ENCODE measurements around the gene TREX2. TPM values are rescaled to one million over a fixed set of nuclear protein-coding genes. Genes with fewer than 3 reads are reported as not detected.

TREX2 gene
- total RNA-seq, 1 donor from 2014 or later, result 1.4 TPM

GRCh38 chrX:153476666-153477363 lies 31.0 kb upstream of the TREX2 start:
- DNase-seq (ENCODE audit: extremely low read depth, low read depth, low spot score), result no peak

GRCh38 chrX:153475751-153476281 lies 30.0 kb upstream of the TREX2 start:
- DNase-seq (ENCODE audit: extremely low read depth, low read depth, low spot score), result no peak

DNA sequence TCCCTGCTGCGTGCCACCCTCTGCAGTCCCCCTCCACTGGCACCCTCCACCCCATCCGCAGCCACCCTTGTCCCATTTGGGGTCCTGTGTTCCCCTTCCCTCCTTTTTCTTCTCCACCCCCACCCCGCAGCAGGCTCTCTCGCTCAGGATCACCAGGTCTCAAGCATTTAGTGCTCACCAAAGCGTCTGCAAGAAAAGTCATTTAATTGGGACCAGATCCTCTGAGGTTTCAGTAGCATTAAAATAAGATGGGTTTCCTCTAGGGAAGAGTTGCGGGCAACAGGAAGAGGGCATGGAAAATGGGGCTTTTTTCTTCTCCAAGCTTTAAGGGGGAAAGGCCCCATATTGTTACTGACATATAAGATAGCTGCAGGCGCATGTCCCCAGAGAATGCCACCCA lies 29.4 kb upstream of the TREX2 start:
- no peak for DNase-seq (ENCODE audit: extremely low read depth, low read depth, low spot score)

DNA sequence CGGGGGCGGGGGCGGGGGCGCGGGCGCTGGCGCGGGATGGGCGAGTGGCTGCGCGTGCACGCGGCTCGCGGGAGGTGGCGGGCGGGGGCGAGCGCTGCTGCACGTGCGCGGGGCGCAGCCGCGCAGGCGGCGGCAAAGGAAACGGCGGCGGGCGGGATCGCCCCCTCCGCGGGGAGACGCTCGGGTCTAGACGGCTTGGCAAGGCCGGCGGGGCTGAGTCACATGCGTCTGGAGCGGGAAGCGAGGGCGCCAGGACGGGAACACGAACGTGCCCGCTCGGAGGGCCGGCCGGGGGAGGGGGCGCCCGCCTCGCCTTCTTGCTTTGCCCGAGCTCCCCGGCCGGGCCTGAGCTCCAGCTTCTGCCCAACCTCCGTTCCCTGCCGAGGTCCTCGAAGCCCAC lies 28.9 kb upstream of the TREX2 start:
- no peak for DNase-seq (ENCODE audit: extremely low read depth, low read depth, low spot score)

GRCh38 chrX:153474266-153474665 lies 28.4 kb upstream of the TREX2 start:
- DNase-seq (ENCODE audit: extremely low read depth, low read depth, low spot score), result no peak

GRCh38 chrX:153473126-153473525 lies 27.3 kb upstream of the TREX2 start:
- DNase-seq (ENCODE audit: extremely low read depth, low read depth, low spot score), result no peak

GRCh38 chrX:153471663-153472280 lies 25.9 kb upstream of the TREX2 start:
- DNase-seq (ENCODE audit: extremely low read depth, low read depth, low spot score), result no peak

DNA sequence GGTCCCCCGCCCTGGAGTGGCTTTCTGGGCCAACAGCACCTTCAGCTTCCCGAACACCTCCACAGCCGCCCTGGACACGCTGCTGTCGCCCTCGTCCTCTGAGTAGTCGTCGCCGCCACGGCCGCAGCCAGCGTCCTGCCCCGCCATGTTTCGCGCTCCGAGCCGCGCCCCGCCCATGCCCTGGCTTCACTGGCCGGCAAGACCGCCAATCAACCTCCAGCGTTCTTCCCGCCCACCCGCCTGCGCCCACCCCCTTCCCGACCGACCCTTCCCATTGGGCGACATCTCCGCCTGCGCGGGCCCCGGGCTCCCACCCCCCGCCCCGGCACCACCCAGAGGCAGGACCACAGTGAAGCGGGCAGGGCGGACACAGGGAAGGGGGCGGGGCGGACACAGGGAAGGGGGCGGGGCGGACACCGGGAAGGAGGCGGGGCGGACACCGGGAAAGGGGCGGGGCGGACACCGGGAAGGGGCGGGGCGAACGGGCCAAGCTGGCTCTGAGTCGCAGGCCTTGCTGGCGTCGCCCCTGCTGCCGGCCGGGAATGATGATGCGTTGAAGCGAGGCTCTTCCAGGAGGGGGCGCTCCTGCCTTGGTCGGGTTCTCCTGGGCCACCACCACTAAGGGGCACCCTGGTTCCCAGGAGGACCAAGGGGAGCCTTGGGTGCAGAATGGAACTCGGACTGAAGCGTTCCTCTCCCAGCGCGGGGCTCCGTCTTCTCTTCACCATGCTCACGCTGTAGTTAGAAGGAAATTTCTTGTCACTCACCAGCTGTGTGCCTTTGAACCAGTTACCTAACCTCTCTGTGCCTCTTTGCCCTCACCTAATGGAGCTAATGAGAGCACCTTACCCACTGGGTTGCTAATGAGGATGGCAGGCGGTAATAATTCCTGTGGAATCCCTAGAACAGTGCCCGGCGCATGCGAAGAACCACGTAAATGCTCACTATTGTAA lies 24.8 kb upstream of the TREX2 start, which contains the start of gene HAUS7:
Gene HAUS7, minus strand, starts transcription at position 166 of the 953 bp plus-strand sequence. Its CDS starts 19 bp downstream, at position 147.
- no peak for DNase-seq (ENCODE audit: extremely low read depth, low read depth, low spot score)

- no peak for DNase-seq (ENCODE audit: extremely low read depth, low read depth, low spot score)
Measured at GRCh38 chrX:153469811-153470410, 24.1 kb upstream of the TREX2 start.

- DNase-seq (ENCODE audit: extremely low read depth, low read depth, low spot score), result no peak
Measured at GRCh38 chrX:153468008-153468580, 22.2 kb upstream of the TREX2 start.

- DNase-seq (ENCODE audit: extremely low read depth, low read depth, low spot score), result no peak
Measured at GRCh38 chrX:153465691-153466380, 20.0 kb upstream of the TREX2 start.

DNA sequence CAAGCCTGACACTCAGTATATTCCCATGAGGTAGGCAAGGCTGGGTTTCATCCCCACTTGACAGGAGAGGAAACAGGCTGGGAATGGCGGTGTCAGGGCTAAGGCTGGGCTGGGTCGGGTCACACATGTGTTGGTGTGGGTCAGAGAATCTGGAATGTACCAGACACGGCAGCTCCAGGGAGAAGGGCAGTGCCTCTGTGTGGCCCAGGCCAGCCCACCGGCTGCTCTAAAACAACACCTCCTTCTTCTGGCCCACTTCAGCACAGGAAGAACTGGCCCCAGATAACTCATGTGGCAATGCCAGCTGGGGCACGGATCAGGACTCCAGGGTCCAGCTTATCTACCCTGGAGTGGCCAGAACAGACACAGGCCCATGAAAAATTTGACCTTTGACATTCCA lies 18.3 kb upstream of the TREX2 start:
- no peak for DNase-seq (ENCODE audit: extremely low read depth, low read depth, low spot score)

GRCh38 chrX:153463556-153463955 lies 17.7 kb upstream of the TREX2 start:
- DNase-seq (ENCODE audit: extremely low read depth, low read depth, low spot score), result no peak

DNA sequence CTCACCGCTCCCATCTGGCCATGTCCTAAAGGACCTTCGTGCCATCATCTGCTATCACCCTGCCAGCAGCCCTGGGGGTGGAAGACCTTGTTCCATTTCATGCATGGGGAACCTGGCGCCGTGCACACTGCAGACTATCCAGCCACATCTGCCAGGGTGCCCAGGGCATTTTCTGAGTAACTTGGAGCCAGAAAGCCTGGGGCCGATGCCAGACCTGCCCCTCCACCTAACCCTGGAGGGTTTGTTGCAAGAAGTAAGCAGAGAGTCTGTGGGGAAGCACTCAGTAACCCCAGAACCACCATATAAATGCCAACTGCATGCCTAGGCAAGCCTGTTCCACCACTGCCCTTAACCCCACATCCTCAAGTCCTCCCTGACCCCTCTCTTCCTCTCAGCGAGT lies 17.2 kb upstream of the TREX2 start:
- no peak for DNase-seq (ENCODE audit: extremely low read depth, low read depth, low spot score)

GRCh38 chrX:153462291-153462690 lies 16.4 kb upstream of the TREX2 start:
- DNase-seq (ENCODE audit: extremely low read depth, low read depth, low spot score), result no peak

DNA sequence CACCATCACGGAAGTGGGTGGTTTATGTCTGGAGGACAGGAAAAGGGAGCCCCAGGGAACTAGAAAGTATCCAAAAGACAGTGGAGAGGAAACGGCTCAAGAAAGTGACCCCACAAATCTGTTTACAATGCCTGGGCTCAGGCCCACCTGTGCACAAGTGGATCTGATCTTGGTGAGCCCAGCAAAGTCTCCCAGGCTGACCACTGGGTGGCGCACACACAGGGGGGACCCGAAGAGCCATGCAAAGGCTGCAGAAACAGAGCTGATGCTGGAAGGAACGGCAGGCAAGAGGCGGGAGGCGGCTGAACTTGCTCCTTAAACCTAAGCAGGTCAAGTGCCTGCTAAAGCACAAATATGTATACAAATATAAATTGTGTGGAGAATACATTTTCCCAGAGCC lies 15.0 kb upstream of the TREX2 start:
- DNase-seq (ENCODE audit: extremely low read depth, low read depth, low spot score), result no peak

GRCh38 chrX:153459986-153460385 lies 14.1 kb upstream of the TREX2 start:
- no peak for DNase-seq (ENCODE audit: extremely low read depth, low read depth, low spot score)

DNA sequence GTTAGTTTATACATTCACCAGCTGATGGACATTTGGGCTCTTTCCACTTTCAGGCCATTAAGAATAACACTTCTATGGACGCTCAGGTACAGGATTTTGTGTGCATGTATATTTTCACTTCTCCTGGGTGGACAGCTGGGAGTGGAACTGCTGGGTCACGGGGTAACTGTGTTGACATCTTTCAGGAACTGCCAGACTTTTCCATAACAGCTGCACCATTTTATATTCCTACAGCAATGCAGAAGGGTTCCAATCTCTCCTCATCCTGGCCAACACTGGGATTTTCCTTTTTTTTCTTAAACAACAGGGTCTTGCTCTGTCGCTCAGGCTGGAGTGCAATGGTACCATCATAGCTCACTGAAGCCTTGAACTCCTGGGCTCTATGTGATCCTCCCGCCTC lies 12.6 kb upstream of the TREX2 start:
- no peak for DNase-seq (ENCODE audit: extremely low read depth, low read depth, low spot score)

GRCh38 chrX:153457827-153458466 lies 12.1 kb upstream of the TREX2 start:
- DNase-seq (ENCODE audit: extremely low read depth, low read depth, low spot score), result no peak
